IPS-18c (cell line): Measurements from ENCODE around the gene CEP250.

Experiments
- H3K4me3 ChIP-seq: 2 replicates; pipeline ENCODE4 v1.7.0; 2013; ENCODE audit warnings: low read depth, mild to moderate bottlenecking, low read length, moderate library complexity; ENCODE audit not compliant: insufficient read depth
- H3K9me3 ChIP-seq: one replicate; pipeline ENCODE4 v1.6.1; 2013; ENCODE audit warnings: mild to moderate bottlenecking, low read length, moderate library complexity; ENCODE audit not compliant: control insufficient read depth, insufficient read depth

Gene CEP250

GRCh38 chr20:35561671-35562070, 106.3 kb downstream of the CEP250 start:
- peaks cover 2% of the 10 kb centered on the region for H3K9me3 ChIP-seq
- no peak overlapping the region for H3K4me3 ChIP-seq

- H3K9me3 ChIP-seq, result peaks cover 2% of the 10 kb centered on the region
- H3K4me3 ChIP-seq, result no peak overlapping the region
Observed at GRCh38 chr20:35562541-35563110, 107.2 kb downstream of the CEP250 start.

- H3K9me3 ChIP-seq, result peaks cover 2% of the 10 kb centered on the region
- H3K4me3 ChIP-seq, result no peak overlapping the region
Observed at GRCh38 chr20:35563834-35564233, 108.4 kb downstream of the CEP250 start.

GRCh38 chr20:35564905-35565304, 109.5 kb downstream of the CEP250 start:
- H3K9me3 ChIP-seq, result peaks cover 2% of the 10 kb centered on the region
- H3K4me3 ChIP-seq, result no peak overlapping the region

GRCh38 chr20:35568645-35569044, 113.2 kb downstream of the CEP250 start:
- Histone ChIP-seq H3K9me3 (peaks cover 3% of the 10 kb centered on the region), H3K4me3 (no peak overlapping the region)
